HG03064 (cell line): ENCODE measurements around the gene CCND1.
"Not testable (repeated sequence)": the region's sequence is repeated elsewhere in the genome, so short reads cannot be mapped to it uniquely, and the experiment has no call there.

Source experiments
- ATAC-seq: cut with Tn5 transposase; IDR thresholded peaks from one replicate; pipeline ENCODE4 v1.9.1; 2021; ENCODE audit warnings: low read depth; ENCODE audit not compliant: unreplicated experiment

Gene CCND1

GRCh38 chr11:69686452-69686851 is 45.5 kb downstream of the CCND1 start:
- ATAC-seq, result no peak

GRCh38 chr11:69686856-69687255 is 45.9 kb downstream of the CCND1 start:
- no peak for ATAC-seq

GRCh38 chr11:69687969-69688771 is 47.2 kb downstream of the CCND1 start:
- not testable (repeated sequence) for ATAC-seq

- ATAC-seq, result no peak
Measured at GRCh38 chr11:69689484-69690319, 48.7 kb downstream of the CCND1 start.

- ATAC-seq, result no peak
Measured at GRCh38 chr11:69691463-69691862, 50.5 kb downstream of the CCND1 start.

GRCh38 chr11:69692422-69692821 is 51.5 kb downstream of the CCND1 start:
- ATAC-seq, result no peak

GRCh38 chr11:69694781-69695180 is 53.8 kb downstream of the CCND1 start:
- no peak for ATAC-seq

GRCh38 chr11:69695581-69695980 is 54.6 kb downstream of the CCND1 start:
- no peak for ATAC-seq

GRCh38 chr11:69695995-69696394 is 55.0 kb downstream of the CCND1 start:
- ATAC-seq, result not testable (repeated sequence)

GRCh38 chr11:69696749-69697468 is 56.0 kb downstream of the CCND1 start:
- ATAC-seq, result no peak

- ATAC-seq, result no peak
Measured at GRCh38 chr11:69697469-69697843, 56.5 kb downstream of the CCND1 start.

GRCh38 chr11:69697861-69698260 is 56.9 kb downstream of the CCND1 start:
- no peak for ATAC-seq

- ATAC-seq, result no peak
Measured at GRCh38 chr11:69698362-69698761, 57.4 kb downstream of the CCND1 start.

GRCh38 chr11:69699213-69699612 is 58.3 kb downstream of the CCND1 start:
- ATAC-seq, result no peak

GRCh38 chr11:69700278-69701140 is 59.6 kb downstream of the CCND1 start:
- ATAC-seq, result no peak

GRCh38 chr11:69702239-69702691 is 61.3 kb downstream of the CCND1 start:
- no peak for ATAC-seq

- no peak for ATAC-seq
Measured at GRCh38 chr11:69702769-69703452, 62.0 kb downstream of the CCND1 start.

- ATAC-seq, result no peak
Measured at GRCh38 chr11:69703453-69703767, 62.5 kb downstream of the CCND1 start.
